GM13977 (cell line): ENCODE measurements around the gene PTGDS.

Source experiments
- DNase-seq: peaks from one replicate; pipeline ENCODE4 v3.0.0; 2012; ENCODE audit warnings: low spot score
- CTCF ChIP-seq: IDR thresholded peaks from 2 replicates; pipeline ENCODE4 v1.5.1; 2012; ENCODE audit warnings: mild to moderate bottlenecking, control low read depth; ENCODE audit not compliant: insufficient read depth; ENCODE audit errors: extremely low read depth, missing control alignments
- in situ Hi-C: fragments of 300-500 bp; cut with MboI; formaldehyde crosslinking; loops from one replicate; pipeline ENCODE4 v1.12.0; 2022; ENCODE audit warnings: low sequenced_read_pairs, low pct_unique_long_range_greater_than_20kb, mixed read lengths, inconsistent platforms; ENCODE audit not compliant: unreplicated experiment

The PTGDS gene

DNA sequence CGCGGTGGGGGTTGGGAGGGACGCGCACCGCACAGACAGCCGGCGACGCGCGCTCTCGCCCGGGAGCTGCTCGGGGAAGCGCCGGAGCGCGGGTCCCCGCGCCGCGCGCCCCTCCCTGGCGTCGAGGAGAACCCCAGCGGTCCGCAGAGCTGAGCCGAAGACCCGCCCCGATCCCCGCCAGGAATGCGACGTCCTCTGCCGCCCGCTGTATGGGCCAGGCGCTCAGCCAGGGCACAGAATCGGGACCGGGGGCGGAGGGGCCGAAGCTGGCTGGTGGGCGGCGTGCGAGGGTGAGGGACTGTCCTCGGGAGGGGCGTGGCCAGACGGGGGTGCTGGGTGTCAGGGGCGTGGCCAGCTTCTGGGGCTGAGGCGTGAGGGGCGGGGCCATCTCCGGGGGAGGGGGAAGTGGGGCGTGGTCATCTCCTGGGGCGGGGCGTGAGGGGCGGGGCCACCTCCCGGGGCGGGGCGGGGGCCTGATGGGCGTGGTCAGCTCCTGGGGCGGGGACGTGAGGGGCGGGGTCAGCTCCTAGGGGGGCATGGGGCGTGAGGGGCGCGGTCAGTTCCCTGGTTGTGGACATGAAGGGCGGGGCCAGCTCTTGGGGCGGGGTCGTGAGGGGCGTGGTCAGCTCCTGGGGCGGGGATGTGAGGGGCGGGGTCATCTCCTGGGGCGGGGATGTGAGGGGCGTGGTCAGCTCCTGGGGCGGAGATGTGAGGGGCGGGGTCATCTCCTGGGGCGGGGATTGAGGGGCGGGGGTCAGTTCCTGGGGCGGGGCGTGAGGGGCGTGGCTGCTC lies 965 bp downstream of the PTGDS start:
- TF ChIP-seq CTCF: no peak
- peak; percentile 93 for DNase-seq
- in situ Hi-C loops: no loop called here

DNA sequence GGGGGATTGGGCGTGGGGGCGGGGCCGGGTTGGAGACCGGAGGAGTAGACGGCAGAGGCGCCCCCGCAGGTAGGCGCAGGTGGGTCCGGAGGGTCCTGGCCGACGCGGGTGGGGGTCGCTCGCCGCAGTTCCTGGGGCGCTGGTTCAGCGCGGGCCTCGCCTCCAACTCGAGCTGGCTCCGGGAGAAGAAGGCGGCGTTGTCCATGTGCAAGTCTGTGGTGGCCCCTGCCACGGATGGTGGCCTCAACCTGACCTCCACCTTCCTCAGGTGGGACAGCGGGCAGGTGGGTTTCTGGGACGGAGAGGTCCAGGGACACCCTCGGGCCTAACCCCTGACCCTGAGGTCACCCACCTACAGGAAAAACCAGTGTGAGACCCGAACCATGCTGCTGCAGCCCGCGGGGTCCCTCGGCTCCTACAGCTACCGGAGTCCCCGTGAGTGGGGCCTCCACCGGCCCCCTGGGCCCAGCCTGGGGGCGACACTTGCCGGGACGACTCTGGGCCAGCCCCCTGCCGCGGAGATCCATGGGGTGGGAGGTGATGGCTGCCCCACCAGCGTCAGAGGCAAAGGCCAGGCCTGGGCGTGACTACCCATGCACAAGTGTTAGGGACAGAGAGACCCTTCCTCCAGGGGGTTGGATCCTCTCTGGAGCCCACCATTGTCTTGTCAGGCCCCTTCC lies 1.7 kb downstream of the PTGDS start:
- no peak for TF ChIP-seq CTCF
- in situ Hi-C loops: no loop called here

DNA sequence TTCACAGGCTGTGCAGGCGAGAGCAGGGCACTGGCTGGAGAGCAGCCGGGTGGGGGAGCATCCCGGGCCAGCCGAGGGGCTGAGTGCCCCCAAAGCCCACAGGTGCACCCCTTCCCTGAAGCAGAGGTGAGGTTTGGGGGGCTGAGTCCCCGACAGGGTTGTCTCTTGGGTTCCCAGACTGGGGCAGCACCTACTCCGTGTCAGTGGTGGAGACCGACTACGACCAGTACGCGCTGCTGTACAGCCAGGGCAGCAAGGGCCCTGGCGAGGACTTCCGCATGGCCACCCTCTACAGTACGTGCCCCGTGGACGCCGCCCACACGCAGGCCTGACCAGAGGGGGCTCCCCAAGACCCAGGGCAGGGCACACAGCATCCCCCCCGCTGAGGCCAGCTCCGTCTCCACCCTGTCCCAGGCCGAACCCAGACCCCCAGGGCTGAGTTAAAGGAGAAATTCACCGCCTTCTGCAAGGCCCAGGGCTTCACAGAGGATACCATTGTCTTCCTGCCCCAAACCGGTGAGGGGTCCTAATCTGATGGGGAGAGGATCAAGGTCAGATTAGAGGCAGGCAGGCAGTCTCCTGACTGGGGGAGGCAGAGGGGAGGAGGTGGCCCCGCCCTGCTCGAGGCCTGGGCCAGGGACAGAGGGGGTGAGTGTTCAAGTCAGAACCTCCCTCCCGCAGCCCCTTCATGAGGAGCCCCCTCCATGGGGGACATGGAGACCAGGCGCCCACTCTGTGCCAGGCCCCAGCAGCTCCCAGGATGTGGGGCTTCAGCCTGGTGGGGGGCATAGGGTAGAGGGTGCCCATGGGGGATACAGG lies 2.7 kb downstream of the PTGDS start:
- in situ Hi-C loops: no loop called here
- DNase-seq: no peak

More for the DNA sequence above, 1.7 kb downstream of the PTGDS start:
- DNase-seq: no peak

GRCh38 chr9:136980669-136981478 lies 3.6 kb downstream of the PTGDS start:
- TF ChIP-seq CTCF: no peak
- in situ Hi-C loops: no loop called here
- DNase-seq: no peak

More for the DNA sequence above, 2.7 kb downstream of the PTGDS start:
- no peak for TF ChIP-seq CTCF

DNA sequence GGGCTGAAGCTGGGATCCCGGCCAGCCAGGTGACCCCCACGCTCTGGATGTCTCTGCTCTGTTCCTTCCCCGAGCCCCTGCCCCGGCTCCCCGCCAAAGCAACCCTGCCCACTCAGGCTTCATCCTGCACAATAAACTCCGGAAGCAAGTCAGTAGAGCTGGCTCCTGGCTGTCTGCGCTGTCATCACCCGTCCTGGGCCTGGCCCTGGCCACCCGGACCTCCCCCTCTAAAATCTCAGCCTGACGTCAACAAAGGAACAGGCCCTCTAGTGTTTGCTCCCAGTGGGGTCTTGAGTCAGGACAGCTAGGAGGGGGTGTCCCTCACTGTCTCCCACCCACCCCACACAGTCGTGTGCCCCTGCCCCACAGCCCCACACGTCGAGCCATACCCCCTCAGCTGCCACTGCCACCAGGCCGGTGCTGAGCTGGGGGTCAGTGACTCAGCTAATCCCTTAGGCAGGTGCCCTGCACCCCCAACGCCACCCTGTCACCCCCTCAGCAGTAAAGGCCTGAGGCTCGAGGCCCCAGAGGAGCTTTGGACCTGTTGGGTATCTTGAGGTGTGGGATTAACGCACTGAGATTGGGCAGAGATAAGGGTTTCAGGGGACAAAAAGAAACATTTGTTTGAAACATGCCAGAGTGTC lies 4.4 kb downstream of the PTGDS start:
- DNase-seq: no peak
- in situ Hi-C loops: no loop called here
- TF ChIP-seq CTCF: no peak
